Ecto neural progenitor cell (in vitro differentiated cells): ENCODE results near the gene RUBCNL.
"Not testable (repeated sequence)": the region's sequence is repeated elsewhere in the genome, so short reads cannot be mapped to it uniquely, and the experiment has no call there.

ENCODE experiments used
- DNase-seq: peaks from one replicate; pipeline ENCODE4 v3.0.0-alpha.2; 2018; ENCODE audit warnings: low spot score

RUBCNL gene

GRCh38 chr13:46374710-46375109 lies 12.3 kb downstream of the RUBCNL start:
- no peak for DNase-seq

- DNase-seq = no peak
These were observed 13.4 kb downstream of the RUBCNL start for GRCh38 chr13:46373623-46374022.

- not testable (repeated sequence) for DNase-seq
These were observed 14.1 kb downstream of the RUBCNL start for GRCh38 chr13:46372938-46373337.

- no peak for DNase-seq
These were observed 15.0 kb downstream of the RUBCNL start for GRCh38 chr13:46372071-46372470.

- DNase-seq = no peak
These were observed 17.4 kb downstream of the RUBCNL start for GRCh38 chr13:46369506-46370277.

- no peak for DNase-seq
These were observed 19.3 kb downstream of the RUBCNL start for GRCh38 chr13:46367617-46368327.

GRCh38 chr13:46361276-46361934 lies 25.6 kb downstream of the RUBCNL start:
- no peak for DNase-seq

GRCh38 chr13:46360604-46361003 lies 26.4 kb downstream of the RUBCNL start:
- DNase-seq = no peak

- no peak for DNase-seq
These were observed 27.3 kb downstream of the RUBCNL start for GRCh38 chr13:46359714-46360113.

- DNase-seq = no peak
These were observed 31.0 kb downstream of the RUBCNL start for GRCh38 chr13:46355901-46356590.

GRCh38 chr13:46355088-46355468 lies 32.0 kb downstream of the RUBCNL start:
- no peak for DNase-seq

GRCh38 chr13:46354156-46355087 lies 32.6 kb downstream of the RUBCNL start:
- no peak for DNase-seq

- DNase-seq = no peak
These were observed 34.2 kb downstream of the RUBCNL start for GRCh38 chr13:46352805-46353204.

- no peak for DNase-seq
These were observed 37.0 kb downstream of the RUBCNL start for GRCh38 chr13:46350003-46350402.

GRCh38 chr13:46348961-46349360 lies 38.1 kb downstream of the RUBCNL start:
- no peak for DNase-seq

GRCh38 chr13:46347277-46347676 lies 39.8 kb downstream of the RUBCNL start:
- no peak for DNase-seq

- DNase-seq = no peak
These were observed 41.2 kb downstream of the RUBCNL start for GRCh38 chr13:46345866-46346265.

GRCh38 chr13:46345398-46345797 lies 41.7 kb downstream of the RUBCNL start:
- DNase-seq = no peak

- DNase-seq = no peak
These were observed 43.6 kb downstream of the RUBCNL start for GRCh38 chr13:46343279-46343994.

- no peak for DNase-seq
These were observed 44.5 kb downstream of the RUBCNL start for GRCh38 chr13:46342538-46342937.
